Measurements from ENCODE around the gene TMEM181. TPM values are rescaled to one million over a fixed set of nuclear protein-coding genes. Genes with fewer than 3 reads are reported as not detected.

TMEM181 gene
- total and polyA plus RNA-seq, 4 donors, result 6.4 to 15.6 (median 12.6) TPM

DNA sequence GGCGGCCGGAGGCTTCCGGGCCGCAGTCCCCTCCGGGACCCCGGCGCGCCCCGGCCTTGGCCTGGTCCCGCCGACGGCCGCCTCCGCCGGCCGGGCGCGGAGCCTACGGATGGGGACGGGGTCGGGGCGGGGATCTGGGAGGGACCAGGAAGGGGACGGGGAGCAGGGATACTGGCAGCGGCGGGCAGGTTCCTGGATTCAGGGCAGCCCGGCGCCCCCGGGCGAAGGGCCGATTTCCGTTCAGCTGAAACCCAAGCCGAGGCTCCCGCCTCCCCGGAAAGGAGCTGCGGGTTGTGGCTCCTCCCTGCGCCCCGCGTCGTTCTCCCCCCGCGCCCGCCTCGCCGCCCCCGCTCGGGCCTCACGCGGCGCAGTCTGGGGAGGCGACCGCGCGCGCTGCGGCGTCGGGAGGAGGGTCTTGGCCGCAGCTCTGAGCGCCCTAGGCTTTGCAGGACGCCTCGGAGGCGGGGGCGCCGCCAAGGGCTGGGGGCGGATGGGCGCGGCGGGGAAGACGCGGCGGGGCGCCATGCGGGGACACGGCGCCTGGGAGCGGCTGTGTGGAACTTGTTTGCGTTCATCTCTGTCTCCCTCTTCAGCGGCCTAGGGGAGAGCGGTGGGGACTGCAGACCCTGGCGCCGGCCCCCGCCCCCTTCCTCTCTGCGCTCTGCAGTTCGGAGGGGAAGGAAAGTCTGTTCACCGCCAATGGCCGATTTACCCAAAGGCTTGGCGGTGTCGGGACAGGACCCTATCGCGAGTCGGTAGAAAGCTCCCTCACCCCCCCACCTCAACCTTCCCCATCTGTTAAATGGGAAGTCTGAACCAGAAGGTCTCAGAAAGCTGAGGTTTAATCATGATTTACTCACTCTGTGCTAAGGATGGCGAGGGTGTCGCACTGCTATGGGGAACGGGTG lies 22.7 kb upstream of the TMEM181 start:
- Histone ChIP-seq H3K27me3 (ENCODE audit: control insufficient read depth in 4 of 4, insufficient read depth in 4 of 4, low read length in 3 of 4) (peaks cover 0 to 8% (median 4%) of the 10 kb centered on the region in 4 donors), H3K9me3 (ENCODE audit: control insufficient read depth in 4 of 4, low read length in 3 of 4) (peaks cover 0 to 5% (median 2%) of the 10 kb centered on the region in 4 donors), H3K27ac (ENCODE audit: low read depth in 1 of 2, low read length in 2 of 2) (no peak overlapping the region), H3K9ac (ENCODE audit: low read depth in 1 of 2, low read length in 2 of 2) (no peak overlapping the region), H3K4me1 (ENCODE audit: control insufficient read depth in 4 of 4, insufficient read depth in 4 of 4, low read length in 3 of 4) (peaks cover 0 to 14% (median 10%) of the 10 kb centered on the region in 4 donors), H3K36me3 (ENCODE audit: control insufficient read depth in 4 of 4, insufficient read depth in 3 of 4, low read depth in 1 of 4, low read length in 3 of 4) (no peaks in the 10 kb centered on the region), H3K4me3 (ENCODE audit: low read depth in 1 of 3, low read length in 3 of 3) (peak overlapping the region in 1 of 3 donors; percentile 48)
- no peak for DNase-seq (ENCODE audit: low spot score)
- 6% methylated on average over 94 of the region's 94 CpGs for WGBS
- TF ChIP-seq, protein P1, sequence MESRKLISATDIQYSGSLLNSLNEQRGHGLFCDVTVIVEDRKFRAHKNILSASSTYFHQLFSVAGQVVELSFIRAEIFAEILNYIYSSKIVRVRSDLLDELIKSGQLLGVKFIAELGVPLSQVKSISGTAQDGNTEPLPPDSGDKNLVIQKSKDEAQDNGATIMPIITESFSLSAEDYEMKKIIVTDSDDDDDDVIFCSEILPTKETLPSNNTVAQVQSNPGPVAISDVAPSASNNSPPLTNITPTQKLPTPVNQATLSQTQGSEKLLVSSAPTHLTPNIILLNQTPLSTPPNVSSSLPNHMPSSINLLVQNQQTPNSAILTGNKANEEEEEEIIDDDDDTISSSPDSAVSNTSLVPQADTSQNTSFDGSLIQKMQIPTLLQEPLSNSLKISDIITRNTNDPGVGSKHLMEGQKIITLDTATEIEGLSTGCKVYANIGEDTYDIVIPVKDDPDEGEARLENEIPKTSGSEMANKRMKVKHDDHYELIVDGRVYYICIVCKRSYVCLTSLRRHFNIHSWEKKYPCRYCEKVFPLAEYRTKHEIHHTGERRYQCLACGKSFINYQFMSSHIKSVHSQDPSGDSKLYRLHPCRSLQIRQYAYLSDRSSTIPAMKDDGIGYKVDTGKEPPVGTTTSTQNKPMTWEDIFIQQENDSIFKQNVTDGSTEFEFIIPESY (IDR thresholded peaks at IDR 0.05), result no peak

DNA sequence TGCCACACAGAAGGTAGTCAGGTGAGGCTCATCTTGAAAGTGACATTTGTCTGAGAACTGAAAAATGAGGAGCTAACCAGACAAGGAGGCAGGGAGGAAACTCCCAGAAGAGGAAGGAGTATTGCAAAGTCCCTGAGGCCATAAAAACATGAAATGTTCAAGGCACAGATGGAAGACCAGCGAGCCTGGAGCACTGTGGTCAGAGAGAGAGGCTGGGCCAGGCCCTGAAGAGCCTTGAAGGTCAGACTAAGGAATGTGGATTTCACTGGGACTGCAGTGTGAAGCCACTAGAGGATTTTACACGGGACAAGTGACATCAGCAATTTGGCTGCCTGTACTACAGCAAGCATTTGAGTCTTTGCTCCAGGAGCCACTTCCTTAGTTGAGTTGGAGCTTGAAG lies 21.1 kb upstream of the TMEM181 start:
- Histone ChIP-seq H3K4me1 (ENCODE audit: control insufficient read depth in 4 of 4, insufficient read depth in 4 of 4, low read length in 3 of 4) (peaks cover 0 to 14% (median 10%) of the 10 kb centered on the region in 4 donors), H3K27ac (ENCODE audit: low read depth in 1 of 2, low read length in 2 of 2) (no peak overlapping the region), H3K27me3 (ENCODE audit: control insufficient read depth in 4 of 4, insufficient read depth in 4 of 4, low read length in 3 of 4) (peaks cover 0 to 8% (median 4%) of the 10 kb centered on the region in 4 donors), H3K9ac (ENCODE audit: low read depth in 1 of 2, low read length in 2 of 2) (no peak overlapping the region), H3K36me3 (ENCODE audit: control insufficient read depth in 4 of 4, insufficient read depth in 3 of 4, low read depth in 1 of 4, low read length in 3 of 4) (no peaks in the 10 kb centered on the region), H3K4me3 (ENCODE audit: low read depth in 1 of 3, low read length in 3 of 3) (no peak overlapping the region), H3K9me3 (ENCODE audit: control insufficient read depth in 4 of 4, low read length in 3 of 4) (peaks cover 0 to 5% (median 2%) of the 10 kb centered on the region in 4 donors)
- no peak for DNase-seq (ENCODE audit: low spot score)
- WGBS, result 62% methylated on average over 2 of the region's 2 CpGs
- TF ChIP-seq, protein P2, sequence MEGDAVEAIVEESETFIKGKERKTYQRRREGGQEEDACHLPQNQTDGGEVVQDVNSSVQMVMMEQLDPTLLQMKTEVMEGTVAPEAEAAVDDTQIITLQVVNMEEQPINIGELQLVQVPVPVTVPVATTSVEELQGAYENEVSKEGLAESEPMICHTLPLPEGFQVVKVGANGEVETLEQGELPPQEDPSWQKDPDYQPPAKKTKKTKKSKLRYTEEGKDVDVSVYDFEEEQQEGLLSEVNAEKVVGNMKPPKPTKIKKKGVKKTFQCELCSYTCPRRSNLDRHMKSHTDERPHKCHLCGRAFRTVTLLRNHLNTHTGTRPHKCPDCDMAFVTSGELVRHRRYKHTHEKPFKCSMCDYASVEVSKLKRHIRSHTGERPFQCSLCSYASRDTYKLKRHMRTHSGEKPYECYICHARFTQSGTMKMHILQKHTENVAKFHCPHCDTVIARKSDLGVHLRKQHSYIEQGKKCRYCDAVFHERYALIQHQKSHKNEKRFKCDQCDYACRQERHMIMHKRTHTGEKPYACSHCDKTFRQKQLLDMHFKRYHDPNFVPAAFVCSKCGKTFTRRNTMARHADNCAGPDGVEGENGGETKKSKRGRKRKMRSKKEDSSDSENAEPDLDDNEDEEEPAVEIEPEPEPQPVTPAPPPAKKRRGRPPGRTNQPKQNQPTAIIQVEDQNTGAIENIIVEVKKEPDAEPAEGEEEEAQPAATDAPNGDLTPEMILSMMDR (IDR thresholded peaks at IDR 0.05; ENCODE audit: low read depth, low read length, missing input control), result no peak
- TF ChIP-seq, protein P3, sequence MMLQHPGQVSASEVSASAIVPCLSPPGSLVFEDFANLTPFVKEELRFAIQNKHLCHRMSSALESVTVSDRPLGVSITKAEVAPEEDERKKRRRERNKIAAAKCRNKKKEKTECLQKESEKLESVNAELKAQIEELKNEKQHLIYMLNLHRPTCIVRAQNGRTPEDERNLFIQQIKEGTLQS (IDR thresholded peaks at IDR 0.05), result no peak
- TF ChIP-seq, protein P4, sequence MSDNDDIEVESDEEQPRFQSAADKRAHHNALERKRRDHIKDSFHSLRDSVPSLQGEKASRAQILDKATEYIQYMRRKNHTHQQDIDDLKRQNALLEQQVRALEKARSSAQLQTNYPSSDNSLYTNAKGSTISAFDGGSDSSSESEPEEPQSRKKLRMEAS (IDR thresholded peaks at IDR 0.05), result no peak
- TF ChIP-seq TAF1 (conservative IDR thresholded peaks at IDR 0.05) (no peak), GABPA (IDR thresholded peaks at IDR 0.05 in 1 of 2, conservative IDR thresholded peaks at IDR 0.05 in 1 of 2) (no peak), JUND (IDR thresholded peaks at IDR 0.05) (no peak), FOXA2 (IDR thresholded peaks at IDR 0.05) (no peak), EGR1 (IDR thresholded peaks at IDR 0.05; ENCODE audit: low read depth in 2 of 2) (no peak), HNF4A (conservative IDR thresholded peaks at IDR 0.05) (no peak), NR2F2 (IDR thresholded peaks at IDR 0.05) (no peak), RAD21 (IDR thresholded peaks at IDR 0.05) (no peak), RXRA (IDR thresholded peaks at IDR 0.05) (no peak), HNF4G (IDR thresholded peaks at IDR 0.05) (no peak), SP1 (IDR thresholded peaks at IDR 0.05) (no peak), YY1 (IDR thresholded peaks at IDR 0.05) (no peak), FOXA1 (IDR thresholded peaks at IDR 0.05) (no peak)
- TF ChIP-seq, protein P5, sequence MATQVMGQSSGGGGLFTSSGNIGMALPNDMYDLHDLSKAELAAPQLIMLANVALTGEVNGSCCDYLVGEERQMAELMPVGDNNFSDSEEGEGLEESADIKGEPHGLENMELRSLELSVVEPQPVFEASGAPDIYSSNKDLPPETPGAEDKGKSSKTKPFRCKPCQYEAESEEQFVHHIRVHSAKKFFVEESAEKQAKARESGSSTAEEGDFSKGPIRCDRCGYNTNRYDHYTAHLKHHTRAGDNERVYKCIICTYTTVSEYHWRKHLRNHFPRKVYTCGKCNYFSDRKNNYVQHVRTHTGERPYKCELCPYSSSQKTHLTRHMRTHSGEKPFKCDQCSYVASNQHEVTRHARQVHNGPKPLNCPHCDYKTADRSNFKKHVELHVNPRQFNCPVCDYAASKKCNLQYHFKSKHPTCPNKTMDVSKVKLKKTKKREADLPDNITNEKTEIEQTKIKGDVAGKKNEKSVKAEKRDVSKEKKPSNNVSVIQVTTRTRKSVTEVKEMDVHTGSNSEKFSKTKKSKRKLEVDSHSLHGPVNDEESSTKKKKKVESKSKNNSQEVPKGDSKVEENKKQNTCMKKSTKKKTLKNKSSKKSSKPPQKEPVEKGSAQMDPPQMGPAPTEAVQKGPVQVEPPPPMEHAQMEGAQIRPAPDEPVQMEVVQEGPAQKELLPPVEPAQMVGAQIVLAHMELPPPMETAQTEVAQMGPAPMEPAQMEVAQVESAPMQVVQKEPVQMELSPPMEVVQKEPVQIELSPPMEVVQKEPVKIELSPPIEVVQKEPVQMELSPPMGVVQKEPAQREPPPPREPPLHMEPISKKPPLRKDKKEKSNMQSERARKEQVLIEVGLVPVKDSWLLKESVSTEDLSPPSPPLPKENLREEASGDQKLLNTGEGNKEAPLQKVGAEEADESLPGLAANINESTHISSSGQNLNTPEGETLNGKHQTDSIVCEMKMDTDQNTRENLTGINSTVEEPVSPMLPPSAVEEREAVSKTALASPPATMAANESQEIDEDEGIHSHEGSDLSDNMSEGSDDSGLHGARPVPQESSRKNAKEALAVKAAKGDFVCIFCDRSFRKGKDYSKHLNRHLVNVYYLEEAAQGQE (IDR thresholded peaks at IDR 0.05), result no peak
- TF ChIP-seq, protein P1 (IDR thresholded peaks at IDR 0.05), result no peak

All from liver (tissue), 9 donors.